Fibroblast of skin of left biceps (primary cell): ENCODE results near the gene SPATA25.
"Not testable (repeated sequence)": the region's sequence is repeated elsewhere in the genome, so short reads cannot be mapped to it uniquely, and the experiment has no call there.

Experiments
- DNase-seq, 2 experiments: peaks; one replicate each; pipeline ENCODE4 v3.0.0-alpha.2; 2013; ENCODE audit warnings: low read depth in 2 of 2

The SPATA25 gene

DNA sequence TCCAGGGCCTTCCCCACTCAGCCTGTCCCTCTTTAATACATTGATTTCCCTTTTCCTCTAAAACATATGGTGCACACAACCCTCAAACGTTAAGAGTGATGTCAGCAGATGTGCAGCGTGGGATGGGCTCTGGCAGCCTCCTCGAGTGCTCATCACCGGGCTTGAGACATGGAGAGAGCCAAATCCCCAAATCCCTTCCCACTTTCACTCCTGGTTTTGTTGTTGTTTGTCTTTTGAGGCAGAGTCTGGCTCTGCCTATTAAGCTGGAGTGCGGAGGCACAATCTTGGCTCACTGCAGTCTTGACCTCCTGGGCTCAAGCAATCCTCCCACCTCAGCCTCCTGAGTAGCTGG, 30.3 kb upstream of the SPATA25 start:
- no peak for DNase-seq

DNA sequence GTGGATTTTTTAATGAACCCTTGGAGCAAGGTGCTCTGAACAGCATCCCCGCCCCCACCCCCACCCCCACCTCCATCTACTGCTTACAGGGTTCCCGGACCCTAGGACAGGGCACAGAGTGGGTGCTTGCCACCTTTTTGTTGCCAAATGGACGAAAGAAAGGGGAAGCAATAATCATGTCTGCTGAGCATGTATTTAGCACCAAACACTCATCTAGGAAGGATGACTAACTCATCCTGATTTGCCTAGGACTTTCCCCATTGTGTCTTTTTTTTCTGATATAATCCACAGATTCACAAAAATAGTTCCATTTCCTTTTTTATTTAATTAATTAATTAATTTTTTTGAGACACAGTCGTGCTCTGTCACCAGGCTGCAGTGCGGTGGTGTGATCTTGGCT, 25.7 kb upstream of the SPATA25 start:
- DNase-seq = no peak

DNA sequence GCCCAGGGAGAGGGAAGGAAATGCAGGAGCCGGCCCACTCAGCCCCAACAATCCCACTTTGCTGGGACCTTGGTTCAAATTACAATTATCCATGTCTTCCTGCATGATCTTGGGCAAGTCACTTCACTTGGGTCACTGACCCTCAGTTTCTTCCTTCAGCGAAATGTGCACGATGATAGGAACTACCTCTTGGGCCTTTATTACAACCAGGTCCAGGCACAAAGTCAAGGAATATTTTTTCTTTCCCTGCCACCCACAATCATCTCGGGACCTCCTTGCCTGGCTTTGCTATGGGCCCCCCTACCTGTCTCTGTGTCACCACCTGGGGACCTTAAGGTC, 24.9 kb upstream of the SPATA25 start:
- no peak for DNase-seq

DNA sequence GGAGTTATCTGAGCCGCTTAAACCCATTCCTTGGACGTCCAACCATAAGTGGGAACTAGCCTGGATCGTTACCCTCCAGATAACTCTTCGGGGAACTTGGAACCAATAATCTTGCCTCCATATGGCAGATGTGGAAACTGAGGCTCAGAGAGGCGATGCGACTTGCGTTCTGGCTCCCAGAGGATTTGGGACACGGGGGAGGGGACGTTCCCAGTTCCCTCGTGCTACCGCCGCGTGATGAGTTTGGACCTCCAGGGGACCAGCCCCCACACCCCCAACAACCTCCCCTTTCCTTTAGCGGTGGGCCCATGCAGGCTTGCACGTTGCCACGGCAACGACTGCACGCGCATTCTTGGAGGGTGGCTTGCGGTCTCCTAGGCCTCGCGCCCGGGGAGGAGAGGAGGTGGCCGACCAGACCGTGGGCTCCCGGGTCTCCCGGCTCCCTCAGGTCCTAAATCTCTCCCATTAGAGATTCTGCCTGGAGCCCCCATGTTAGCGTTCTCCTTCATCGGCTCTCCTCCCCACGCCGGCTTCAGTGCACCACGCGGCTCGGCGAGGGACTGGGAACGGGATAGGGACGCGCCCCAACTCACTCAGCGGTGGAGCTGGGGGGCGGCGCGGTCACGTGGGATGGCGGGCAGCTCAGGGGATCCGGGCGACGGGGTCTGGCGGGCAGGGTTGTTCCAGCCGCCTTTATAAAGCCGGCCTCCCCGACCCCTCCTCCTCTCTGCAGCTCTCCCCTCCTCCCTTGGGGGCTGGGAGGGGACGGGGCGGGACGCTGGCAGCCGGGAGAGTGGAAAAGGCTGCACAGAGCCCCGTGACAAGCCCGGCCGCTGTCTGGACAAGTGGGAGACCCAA, 24.3 kb upstream of the SPATA25 start, which contains the start of gene PLTP:
Gene PLTP, minus strand, starts transcription at position 670 of the 858 bp plus-strand sequence. CDS start 703 bp downstream, outside the sequence.
- no peak for DNase-seq

DNA sequence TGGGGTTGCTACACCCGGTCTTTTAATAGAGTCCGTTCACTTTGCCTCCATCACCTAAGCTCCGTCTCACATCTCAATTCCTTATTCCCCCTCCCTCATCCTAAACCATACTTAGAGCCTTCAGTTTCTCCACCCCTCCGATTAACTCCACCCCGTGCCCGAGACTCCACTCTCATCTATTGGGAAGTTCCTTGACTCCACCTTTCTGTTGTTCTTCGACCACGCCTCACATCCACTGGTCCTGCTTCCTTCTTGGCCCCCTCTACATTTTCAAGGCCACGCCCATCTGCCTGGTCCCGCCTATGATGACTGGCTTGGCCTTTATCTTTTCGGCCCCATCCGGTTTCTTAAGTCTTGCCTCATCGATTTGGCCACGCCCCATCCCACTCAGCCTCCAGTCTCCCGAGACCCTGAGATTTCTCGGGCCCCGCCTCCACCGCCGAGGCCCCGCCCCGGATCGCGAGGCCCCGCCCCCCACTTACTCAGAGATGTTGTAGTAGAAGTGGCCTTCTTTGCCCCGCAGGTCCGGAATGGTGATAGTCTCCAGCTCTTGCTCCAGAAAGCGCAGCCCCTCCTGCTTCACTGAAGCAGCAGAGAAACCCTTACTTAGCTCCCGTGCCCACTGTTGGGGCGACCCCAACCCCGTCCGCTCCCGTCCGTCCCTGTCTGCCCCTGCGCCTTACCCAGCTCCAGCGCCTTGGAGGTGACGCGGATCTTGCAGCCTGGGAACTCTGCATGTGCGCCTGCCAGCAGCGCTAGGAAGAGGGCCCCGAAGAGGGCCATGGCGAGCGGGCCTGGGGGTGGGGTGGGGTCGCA, 23.5 kb upstream of the SPATA25 start:
- DNase-seq = peak; percentile 99 to 100

DNA sequence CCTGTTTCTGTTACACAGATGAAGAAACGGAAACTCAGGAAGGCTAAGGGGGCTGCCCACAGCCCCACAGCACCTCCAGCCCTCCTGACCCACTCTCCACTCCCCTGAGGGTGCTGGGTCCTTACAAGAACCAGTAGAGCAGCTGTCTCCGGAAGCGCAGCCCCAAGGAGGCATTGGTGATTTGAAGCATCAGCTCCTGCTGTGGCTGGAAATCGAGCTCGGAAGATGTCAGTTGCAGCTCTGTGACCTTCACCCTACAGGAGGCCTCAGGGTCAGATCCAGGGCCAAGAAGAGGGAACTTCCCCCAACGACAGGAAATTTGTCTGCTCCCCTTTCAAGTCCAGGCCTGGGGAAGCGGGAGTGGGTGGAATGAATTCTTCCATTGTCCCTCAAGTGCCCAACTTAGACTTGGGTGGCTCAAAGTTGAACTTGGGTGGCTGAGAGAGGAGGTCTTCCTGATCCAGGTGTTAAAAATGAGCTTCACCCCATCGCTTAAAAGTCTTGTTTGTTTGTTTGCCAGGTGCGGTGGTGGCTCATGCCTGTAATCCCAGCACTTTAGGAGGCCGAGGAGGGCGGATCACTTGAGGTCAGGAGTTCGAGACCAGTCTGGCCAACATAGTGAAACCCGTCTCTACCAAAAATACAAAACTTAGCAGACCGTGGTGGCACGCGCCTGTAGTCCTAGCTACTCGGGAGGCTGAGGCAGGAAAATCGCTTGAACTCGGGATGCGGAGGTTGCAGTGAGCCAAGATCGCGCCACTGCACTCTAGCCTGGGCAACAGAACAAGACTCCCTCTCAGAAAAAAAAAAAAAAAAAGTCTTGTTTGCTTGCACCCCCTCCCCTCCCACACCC, 22.6 kb upstream of the SPATA25 start:
- DNase-seq = no peak

DNA sequence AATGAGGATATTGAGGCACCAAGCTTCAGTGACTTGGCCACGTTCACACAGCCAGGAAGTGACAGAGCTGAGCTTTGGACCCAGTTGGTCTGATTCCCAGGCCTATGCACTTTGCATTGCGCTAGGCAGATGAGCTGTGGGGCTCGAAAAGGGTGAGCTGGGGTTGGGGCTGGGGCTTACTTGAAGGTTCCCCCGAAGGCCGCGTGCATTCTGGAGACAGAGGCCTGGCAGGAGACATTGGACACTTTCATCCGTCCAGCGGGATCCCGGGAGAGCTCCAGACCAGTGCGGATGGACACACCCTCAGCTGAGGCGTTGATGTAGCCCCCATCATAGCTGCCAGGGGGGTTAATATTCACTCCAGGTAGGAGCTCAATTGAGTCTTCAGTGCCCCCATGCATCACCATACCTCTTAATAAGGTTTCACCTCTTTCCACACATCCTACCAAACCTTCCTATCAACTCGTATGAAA, 21.9 kb upstream of the SPATA25 start:
- no peak for DNase-seq

DNA sequence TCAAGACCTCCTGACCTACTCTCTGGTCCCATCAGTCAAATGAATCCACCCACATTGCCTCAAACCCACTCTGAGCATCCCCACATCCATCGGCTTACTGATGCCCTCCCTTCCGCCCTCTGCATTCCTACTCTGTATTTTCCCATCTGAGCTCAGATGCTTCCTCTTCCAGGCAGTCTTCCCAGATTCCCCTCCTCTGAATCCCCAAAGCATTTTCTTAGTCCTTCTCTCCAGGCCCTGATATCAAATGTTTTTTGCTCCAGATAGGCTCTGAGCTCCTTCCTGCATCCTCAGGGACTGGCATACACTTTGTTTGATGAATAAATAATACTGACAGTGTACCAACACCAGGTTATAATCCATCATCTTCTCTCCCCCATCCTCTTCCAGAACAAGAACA, 20.7 kb upstream of the SPATA25 start:
- no peak for DNase-seq

DNA sequence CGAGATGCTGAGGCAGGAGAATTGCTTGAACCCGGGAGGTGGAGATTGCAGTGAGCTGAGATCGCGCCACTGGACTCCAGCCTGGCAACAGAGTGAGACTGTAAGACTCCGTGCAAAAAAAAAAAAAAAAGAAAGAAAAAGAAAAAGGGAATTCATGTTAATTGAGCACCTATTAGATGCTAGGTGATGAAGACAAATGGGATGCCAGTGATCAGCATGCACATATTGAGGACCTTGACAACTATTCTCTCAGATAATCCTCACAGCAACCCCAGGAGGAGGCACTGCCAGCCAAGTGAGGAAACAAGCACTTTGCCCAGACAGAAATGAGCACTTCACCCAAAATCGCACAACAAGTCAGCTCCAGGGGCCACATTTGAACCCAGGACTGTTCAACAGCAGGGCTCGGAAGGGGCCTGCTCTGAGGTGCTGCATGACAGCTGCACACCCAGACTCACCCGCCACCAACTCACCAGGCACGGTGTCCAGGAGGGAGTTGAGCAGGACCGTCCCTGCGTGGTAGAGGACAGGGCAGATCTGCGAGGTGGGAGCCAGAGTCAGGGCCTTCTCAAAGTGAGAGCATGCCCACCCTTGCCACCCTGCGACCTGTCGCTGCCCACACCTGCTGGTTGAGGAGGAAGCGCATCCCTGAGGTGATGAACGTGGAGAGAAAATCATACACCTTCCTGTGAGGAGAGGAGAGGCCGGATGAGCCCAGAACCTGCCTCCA, 20.0 kb upstream of the SPATA25 start:
- no peak for DNase-seq

DNA sequence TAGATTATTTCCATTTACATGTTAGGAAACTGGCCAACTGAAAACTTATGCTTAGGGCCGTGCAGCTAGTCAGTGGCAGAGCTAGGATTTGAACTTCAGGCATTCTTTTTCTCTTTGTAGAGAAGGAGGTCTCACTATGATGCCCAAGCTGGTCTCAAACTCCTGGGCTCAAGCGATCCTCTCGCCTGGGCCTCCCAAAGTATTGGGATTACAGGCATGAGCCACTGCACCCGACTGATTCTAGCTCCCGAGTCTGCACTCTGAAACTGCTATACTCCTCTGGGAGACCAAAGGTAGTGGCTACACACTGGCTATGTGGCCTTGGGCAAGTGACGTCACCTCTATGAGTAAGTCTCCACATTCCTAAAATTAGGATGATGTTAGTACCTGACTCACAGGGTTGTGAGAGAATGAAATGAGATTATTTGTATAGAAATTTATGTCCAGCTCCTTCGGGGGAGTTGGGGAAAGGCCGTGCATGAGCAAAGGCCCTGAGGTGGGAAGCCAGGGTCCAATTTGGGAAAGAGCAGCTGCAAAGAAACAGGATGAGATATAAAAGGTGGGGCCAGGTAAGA, 18.2 kb upstream of the SPATA25 start:
- no peak for DNase-seq

DNA sequence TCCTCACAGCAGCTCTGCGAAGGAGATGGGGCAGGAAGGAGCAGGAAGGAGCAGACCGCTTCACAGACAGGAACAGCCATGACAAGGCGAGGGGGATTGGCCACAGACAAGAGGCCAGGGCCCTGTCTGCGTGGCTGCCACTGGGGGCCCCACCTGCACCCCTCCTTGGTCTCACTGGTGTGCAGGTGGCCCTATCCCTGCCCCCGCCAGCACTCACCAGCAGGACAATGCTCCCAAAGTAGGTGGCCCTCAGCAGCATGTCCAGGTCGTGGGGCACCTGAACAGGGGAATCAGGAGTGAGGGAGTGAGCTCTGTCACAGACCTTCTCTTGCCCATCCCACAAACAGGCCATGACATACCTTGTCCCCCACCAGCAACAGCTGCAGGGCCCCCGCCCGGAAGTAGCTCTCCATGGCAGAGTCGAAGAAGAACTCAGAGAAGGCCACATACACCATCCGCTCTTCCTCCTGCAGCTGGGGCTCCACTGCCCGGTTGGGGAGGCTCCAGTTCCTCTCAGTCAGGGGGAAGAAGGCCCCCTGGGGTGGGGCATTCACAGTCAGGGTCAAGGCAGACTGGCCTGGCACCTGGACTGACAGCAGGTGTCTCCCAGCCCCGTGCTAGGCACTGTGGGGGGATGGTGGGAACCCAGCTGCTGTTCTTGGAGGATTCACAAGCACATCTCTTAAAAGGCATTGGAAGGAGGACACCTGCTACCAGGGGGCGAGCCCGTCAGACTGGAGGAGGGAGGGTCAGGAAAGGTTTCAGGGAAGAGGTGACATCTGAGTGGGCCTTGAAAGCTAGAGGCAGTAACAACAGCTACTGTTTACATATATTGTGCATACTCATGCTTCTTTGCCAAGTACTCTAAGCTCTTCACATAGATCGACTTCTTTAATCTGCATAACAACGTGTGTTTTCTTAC, 17.4 kb upstream of the SPATA25 start:
- DNase-seq = no peak

DNA sequence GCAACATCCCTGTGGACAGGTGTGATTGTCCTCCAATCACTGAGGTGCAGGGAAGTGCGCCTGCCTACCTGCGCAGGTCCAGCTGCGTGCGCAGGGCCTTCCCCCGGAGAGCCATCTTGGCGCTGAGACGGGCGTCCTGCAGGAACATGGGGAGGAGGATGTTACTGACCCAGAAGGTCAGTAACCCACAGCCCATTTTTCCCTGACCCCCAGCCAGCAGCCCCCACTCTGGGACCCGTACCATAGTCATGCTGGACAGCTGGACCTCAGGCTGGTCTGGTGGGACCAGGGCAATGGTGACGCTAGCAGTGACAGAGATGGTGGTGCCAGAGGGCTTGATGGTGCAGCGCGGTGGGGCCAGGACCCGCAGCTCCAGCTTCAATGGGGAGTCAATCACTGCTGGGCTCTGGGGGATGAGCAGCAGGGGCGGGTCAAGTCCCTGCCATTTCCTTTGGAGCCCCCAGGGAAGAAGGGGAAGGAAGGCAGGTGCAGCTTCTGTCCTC, 14.8 kb upstream of the SPATA25 start:
- DNase-seq = no peak

DNA sequence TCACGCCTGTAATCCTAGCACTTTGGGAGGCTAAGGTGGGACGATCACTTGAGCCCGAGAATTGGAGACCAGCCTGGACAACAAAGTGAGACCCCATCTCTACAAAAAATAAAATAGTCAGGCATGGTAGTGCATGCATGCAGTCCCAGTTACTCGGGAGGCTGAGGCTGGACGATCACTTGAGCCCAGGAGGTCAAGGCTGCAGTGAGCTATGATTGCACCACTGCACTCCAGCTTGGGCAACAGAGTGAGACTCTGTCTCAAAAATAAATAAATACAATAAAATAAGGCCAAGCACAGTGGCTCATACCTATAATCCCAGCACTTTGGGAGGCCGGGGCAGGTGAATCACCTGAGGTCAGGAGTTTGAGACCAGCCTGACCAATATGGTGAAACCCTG, 13.9 kb upstream of the SPATA25 start:
- not testable (repeated sequence) for DNase-seq

DNA sequence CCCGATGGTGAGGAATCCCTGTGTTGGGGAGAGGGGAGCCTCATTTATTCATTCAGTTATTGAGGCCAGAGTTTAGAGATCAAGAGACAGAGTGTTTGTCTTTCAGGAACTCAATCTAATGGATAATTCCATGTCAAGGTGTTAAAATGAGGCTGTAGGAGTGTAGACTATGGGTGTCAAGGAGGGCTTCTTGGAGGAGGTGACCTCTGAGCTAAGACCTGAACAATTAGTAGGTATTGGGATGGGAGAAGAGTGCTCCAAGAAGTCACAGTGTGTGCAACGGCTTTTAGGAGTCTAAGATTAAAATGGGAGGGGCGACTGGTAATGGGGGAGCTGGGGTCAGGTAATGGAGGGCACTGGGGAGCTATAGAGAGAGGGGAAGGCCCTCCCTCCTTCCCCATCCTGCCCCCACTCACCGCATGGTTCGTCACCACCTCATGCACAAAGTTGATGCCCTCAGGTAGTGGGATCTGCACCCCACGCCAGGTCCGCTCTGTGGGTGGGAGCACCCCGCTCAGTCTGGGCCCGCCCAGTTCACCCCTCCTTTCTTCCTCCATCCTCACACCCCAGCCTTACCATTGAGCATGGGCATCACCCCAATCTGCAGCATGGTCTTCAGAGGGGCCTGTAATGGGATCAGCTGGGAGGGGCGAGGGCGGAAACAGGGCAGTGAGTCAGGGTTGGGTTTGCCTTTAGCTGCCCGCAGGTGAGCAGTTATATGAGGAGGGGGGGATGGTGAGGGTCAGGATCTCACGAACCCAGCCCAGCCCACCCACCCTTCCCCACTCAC, 11.8 kb upstream of the SPATA25 start:
- no peak for DNase-seq

DNA sequence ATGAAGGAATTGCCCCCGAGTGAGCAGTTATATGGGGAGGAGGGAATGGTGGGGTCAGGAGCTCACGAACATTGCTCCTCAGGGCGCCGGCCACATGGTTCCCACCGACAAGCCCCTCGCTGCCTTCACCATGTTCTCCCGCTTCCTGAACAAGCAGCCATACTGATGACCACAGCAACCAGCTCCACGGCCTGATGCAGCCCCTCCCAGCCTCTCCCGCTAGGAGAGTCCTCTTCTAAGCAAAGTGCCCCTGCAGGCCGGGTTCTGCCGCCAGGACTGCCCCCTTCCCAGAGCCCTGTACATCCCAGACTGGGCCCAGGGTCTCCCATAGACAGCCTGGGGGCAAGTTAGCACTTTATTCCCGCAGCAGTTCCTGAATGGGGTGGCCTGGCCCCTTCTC, 10.9 kb upstream of the SPATA25 start:
- DNase-seq = no peak

DNA sequence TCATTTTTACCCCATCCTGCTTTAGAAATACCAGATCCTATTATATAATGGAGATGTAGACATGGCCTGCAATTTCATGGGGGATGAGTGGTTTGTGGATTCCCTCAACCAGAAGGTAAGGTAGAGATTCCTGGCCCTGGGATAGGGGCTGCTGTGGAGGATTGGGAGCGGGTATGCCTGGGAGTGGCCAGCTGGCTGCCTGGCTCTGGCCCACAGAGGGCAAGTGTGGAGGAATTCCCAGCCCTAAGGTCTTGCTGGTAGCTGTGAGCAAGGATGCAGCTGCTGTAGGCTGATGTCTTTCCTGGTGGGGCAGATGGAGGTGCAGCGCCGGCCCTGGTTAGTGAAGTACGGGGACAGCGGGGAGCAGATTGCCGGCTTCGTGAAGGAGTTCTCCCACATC, 10.3 kb upstream of the SPATA25 start:
- no peak for DNase-seq

DNA sequence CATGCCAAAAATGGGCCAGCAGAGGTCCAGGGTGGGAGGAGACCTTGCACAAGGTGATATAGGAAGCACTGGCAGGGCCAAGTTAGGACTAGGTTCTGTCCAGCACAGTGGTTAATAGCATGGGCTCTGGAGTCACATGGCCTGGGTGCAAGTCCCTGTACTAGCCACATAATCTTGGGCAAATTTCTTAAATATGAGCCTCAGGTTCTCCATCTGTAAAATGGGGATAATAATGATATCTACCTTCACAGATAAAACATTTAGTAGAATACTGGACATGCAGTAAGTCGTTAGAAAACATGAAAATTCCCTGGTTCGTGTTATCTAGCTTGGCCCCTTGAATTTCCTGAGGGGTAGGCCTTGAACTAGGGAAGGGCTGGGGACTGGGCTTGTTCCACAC, 9.9 kb upstream of the SPATA25 start:
- DNase-seq = no peak

DNA sequence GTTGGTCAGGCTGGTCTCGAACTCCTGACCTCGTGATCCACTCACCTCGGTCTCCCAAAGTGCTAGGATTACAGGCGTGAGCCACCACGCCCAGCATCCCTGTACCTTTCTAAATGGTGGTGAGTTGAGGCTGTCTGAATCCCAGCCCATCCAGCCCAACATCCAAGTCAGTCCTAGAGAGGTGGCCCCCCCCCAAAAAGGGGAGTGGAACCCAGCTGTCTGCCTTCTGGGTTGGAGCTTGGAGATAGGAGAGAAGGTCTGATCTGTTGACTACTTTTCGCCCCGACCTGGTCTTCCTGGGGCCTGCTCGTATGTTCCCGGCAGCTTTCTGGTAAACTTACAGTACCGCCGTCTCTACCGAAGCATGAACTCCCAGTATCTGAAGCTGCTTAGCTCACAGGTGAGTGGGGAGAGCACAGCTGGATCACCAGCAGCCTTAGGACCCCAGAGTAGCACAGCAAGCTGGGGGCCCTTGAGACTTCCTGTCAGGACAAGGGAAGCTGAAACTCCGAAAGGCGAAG, 9.3 kb upstream of the SPATA25 start:
- no peak for DNase-seq

DNA sequence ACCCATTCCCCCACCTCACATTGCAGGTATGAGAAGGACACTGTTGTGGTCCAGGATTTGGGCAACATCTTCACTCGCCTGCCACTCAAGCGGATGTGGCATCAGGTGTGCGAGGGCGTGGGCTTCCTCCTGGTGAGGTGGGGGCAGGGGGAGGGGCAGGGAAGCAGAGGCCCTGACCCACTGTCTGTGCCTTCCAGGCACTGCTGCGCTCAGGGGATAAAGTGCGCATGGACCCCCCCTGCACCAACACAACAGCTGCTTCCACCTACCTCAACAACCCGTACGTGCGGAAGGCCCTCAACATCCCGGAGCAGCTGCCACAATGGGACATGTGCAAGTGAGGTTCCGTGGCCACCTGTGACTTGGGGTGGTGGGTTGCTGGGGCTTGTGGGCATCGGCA, 7.4 kb upstream of the SPATA25 start:
- DNase-seq = no peak
